Measurements from ENCODE around the gene DMKN. TPM values are rescaled to one million over a fixed set of nuclear protein-coding genes. Genes with fewer than 3 reads are reported as not detected.

DMKN gene
- total and polyA plus RNA-seq, 2 of the 4 experiments (the other 2 are of a cell fraction): 0.36 to 2.4 TPM

DNA sequence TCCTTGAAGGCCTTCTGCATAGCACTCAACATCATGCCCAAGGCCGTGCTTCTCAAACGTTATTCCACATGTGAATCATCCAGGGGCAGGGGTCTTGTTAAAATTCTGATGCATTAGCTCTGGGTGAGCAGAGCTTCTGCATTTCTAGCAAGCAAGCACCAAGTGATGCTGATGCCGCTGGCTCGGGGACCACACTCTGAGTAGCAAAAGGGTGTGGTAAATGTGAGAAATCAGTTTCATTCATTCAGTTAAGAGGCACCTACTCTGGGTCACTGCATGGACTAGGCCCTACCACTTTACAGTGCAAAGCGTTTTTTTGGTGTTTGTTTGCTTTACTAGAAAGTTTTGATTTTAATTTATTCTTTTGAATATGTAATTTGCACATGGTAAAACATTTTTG is 30.4 kb downstream of the DMKN start:
- Histone ChIP-seq H3K9me3 (ENCODE audit: control insufficient read depth, insufficient read depth, low read length) (no peaks in the 10 kb centered on the region), H3K27ac (ENCODE audit: insufficient read depth, low read length) (no peak overlapping the region), H2BK20ac (ENCODE audit: low read depth, low read length) (no peak overlapping the region), H3K14ac (replicated peaks; ENCODE audit: low read depth, low read length) (no peak overlapping the region), H2BK5ac (ENCODE audit: low read depth, low read length, poor library complexity, severe bottlenecking) (no peak overlapping the region), H4K91ac (ENCODE audit: insufficient read depth, low read depth, low read length) (no peak overlapping the region), H3K18ac (ENCODE audit: low read depth, low read length) (no peak overlapping the region), H2BK15ac (ENCODE audit: low read depth, low read length) (no peak overlapping the region), H3K56ac (ENCODE audit: extremely low read depth, insufficient read depth, low read length) (no peak overlapping the region), H4K5ac (ENCODE audit: low read depth, low read length) (no peak overlapping the region), H3K4ac (ENCODE audit: low read depth, low read length) (no peak overlapping the region), H4K8ac (ENCODE audit: low read depth in 2 of 2, low read length in 2 of 2) (no peak overlapping the region), H2AK9ac (replicated peaks; ENCODE audit: low read depth, low read length, poor library complexity) (no peak overlapping the region), H3K9me1 (ENCODE audit: insufficient read depth, low read length) (no peaks in the 10 kb centered on the region), H2AFZ (replicated peaks; ENCODE audit: low read length, poor library complexity) (no peak overlapping the region), H3K4me1 (ENCODE audit: control insufficient read depth, insufficient read depth, low read length) (no peaks in the 10 kb centered on the region), H3K23ac (ENCODE audit: low read depth, low read length) (no peak overlapping the region), H2AK5ac (ENCODE audit: low read depth, low read length) (no peak overlapping the region), H3K27me3 (ENCODE audit: control insufficient read depth, insufficient read depth, low read length) (peaks cover 11% of the 10 kb centered on the region), H3K4me3 (ENCODE audit: insufficient read depth, low read depth, low read length) (no peak overlapping the region), H4K20me1 (ENCODE audit: insufficient read depth, low read length) (no peaks in the 10 kb centered on the region), H3K36me3 (ENCODE audit: control insufficient read depth, insufficient read depth, low read length) (no peaks in the 10 kb centered on the region), H3K4me2 (ENCODE audit: low read depth, low read length) (no peak overlapping the region), H3K9ac (ENCODE audit: low read depth, low read length) (no peak overlapping the region), H3K79me1 (ENCODE audit: low read depth in 1 of 2, low read length in 2 of 2) (no peaks in the 10 kb centered on the region), H2BK120ac (ENCODE audit: low read depth, low read length) (no peak overlapping the region)
- ATAC-seq (ENCODE audit: low read depth) (no peak), DNase-seq (no peak)
- POLR2A ChIA-PET (ENCODE audit: unreplicated experiment): no interaction called here
- WGBS, 2 experiments (ENCODE audit: extremely low coverage in 2 of 2, insufficient read length in 1 of 2): 100% methylated on average over 1 of the region's 5 CpGs; no CpG with 5 or more reads in 1 of the 2 experiments
- in situ Hi-C loops (cut with MboI; ENCODE audit: low sequenced_read_pairs) (no loop called here), intact Hi-C loops (cut with micrococcal nuclease) (no loop called here), dilution Hi-C loops (cut with HindIII; ENCODE audit: low sequenced_read_pairs, unreplicated experiment) (no loop called here)
- no TSS peak for BruUV-seq (replicated peaks)
- CTCF ChIA-PET: no interaction called here
- TF ChIP-seq NFE2L2 (IDR thresholded peaks at IDR 0.05; ENCODE audit: low read depth, low read length) (no peak), FOS (IDR thresholded peaks at IDR 0.05; ENCODE audit: low read depth, low read length) (no peak), BHLHE40 (IDR thresholded peaks at IDR 0.05; ENCODE audit: low read depth, low read length) (no peak), CHD1 (IDR thresholded peaks at IDR 0.05; ENCODE audit: low read depth, low read length) (no peak), RCOR1 (IDR thresholded peaks at IDR 0.05; ENCODE audit: insufficient replicate concordance, low read length) (no peak), MAFK (IDR thresholded peaks at IDR 0.05; ENCODE audit: low read depth, low read length) (no peak), SMC3 (IDR thresholded peaks at IDR 0.05; ENCODE audit: low read depth, low read length) (no peak), POLR2A (IDR thresholded peaks at IDR 0.05; ENCODE audit: low read depth, low read length) (no peak), MAZ (IDR thresholded peaks at IDR 0.05; ENCODE audit: borderline replicate concordance, low read depth, low read length) (no peak), RAD21 (IDR thresholded peaks at IDR 0.05; ENCODE audit: low read length) (no peak), RFX5 (IDR thresholded peaks at IDR 0.05; ENCODE audit: low read depth, low read length) (no peak)
- TF ChIP-seq, protein P1, sequence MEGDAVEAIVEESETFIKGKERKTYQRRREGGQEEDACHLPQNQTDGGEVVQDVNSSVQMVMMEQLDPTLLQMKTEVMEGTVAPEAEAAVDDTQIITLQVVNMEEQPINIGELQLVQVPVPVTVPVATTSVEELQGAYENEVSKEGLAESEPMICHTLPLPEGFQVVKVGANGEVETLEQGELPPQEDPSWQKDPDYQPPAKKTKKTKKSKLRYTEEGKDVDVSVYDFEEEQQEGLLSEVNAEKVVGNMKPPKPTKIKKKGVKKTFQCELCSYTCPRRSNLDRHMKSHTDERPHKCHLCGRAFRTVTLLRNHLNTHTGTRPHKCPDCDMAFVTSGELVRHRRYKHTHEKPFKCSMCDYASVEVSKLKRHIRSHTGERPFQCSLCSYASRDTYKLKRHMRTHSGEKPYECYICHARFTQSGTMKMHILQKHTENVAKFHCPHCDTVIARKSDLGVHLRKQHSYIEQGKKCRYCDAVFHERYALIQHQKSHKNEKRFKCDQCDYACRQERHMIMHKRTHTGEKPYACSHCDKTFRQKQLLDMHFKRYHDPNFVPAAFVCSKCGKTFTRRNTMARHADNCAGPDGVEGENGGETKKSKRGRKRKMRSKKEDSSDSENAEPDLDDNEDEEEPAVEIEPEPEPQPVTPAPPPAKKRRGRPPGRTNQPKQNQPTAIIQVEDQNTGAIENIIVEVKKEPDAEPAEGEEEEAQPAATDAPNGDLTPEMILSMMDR (conservative IDR thresholded peaks at IDR 0.05; ENCODE audit: low read depth, low read length): no peak
- TF ChIP-seq, protein P2, sequence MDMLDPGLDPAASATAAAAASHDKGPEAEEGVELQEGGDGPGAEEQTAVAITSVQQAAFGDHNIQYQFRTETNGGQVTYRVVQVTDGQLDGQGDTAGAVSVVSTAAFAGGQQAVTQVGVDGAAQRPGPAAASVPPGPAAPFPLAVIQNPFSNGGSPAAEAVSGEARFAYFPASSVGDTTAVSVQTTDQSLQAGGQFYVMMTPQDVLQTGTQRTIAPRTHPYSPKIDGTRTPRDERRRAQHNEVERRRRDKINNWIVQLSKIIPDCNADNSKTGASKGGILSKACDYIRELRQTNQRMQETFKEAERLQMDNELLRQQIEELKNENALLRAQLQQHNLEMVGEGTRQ (IDR thresholded peaks at IDR 0.05; ENCODE audit: low read depth, low read length): no peak
- TF ChIP-seq, protein P3, sequence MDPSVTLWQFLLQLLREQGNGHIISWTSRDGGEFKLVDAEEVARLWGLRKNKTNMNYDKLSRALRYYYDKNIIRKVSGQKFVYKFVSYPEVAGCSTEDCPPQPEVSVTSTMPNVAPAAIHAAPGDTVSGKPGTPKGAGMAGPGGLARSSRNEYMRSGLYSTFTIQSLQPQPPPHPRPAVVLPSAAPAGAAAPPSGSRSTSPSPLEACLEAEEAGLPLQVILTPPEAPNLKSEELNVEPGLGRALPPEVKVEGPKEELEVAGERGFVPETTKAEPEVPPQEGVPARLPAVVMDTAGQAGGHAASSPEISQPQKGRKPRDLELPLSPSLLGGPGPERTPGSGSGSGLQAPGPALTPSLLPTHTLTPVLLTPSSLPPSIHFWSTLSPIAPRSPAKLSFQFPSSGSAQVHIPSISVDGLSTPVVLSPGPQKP (IDR thresholded peaks at IDR 0.05; ENCODE audit: borderline replicate concordance, low read depth, low read length): no peak

All from IMR-90 (cell line).